Motor neuron (in vitro differentiated cells): ENCODE results near the gene BCL2L2. TPM values are rescaled to one million over a fixed set of nuclear protein-coding genes. Genes with fewer than 3 reads are reported as not detected.
"Not testable (repeated sequence)": the region's sequence is repeated elsewhere in the genome, so short reads cannot be mapped to it uniquely, and the experiment has no call there.

Source experiments
- ATAC-seq, 8 experiments: fragments of 200-7000 bp; cut with Tn5 transposase; replicated peaks in 6 of 8; 2 replicates each; pipeline ENCODE4 v1.8.0; 2021; ENCODE audit warnings: mild to moderate bottlenecking in 8 of 8, moderate library complexity in 8 of 8
- H3K27ac ChIP-seq, 2 donors: fragments of 250-450 bp; sonication (Bioruptor Pico); 2 replicates each; pipeline ENCODE4 v1.9.0; 2021; ENCODE audit warnings: antibody characterized with exemption in 2 of 2, mild to moderate bottlenecking in 2 of 2, moderate library complexity in 1 of 2
- H3K4me1 ChIP-seq, 2 donors: fragments of 250-450 bp; sonication (Bioruptor Pico); replicated peaks in 1 of 2; 2 replicates each; pipeline ENCODE4 v1.6.1; 2021; ENCODE audit warnings: antibody characterized with exemption in 2 of 2, mild to moderate bottlenecking in 2 of 2, moderate library complexity in 1 of 2
- H3K4me3 ChIP-seq, 5 donors: fragments of 250-450 bp; sonication (Bioruptor Pico); 2 replicates each; pipeline ENCODE4 v1.9.0; 2021; ENCODE audit warnings: antibody characterized with exemption in 5 of 5, mild to moderate bottlenecking in 5 of 5, moderate library complexity in 4 of 5
- WGBS, 10 experiments: fragments of 450-650 bp; shearing (Covaris generic); methylation state at CpG; one replicate each; pipeline ENCODE4 v1.0.0; 2022; 5-methylcytosine and 5-hydroxymethylcytosine counted together
- in situ Hi-C, 9 experiments: fragments of 400-800 bp; cut with MboI; loops; one replicate each; pipeline ENCODE4 v1.15.0; 2021; ENCODE audit warnings: low sequenced_read_pairs in 9 of 9, low pct_unique_long_range_greater_than_20kb in 2 of 9; ENCODE audit not compliant: unreplicated experiment in 9 of 9
- total RNA-seq, 8 experiments: library from RNA; unstranded; fragments of 300-600 nt; gene quantifications; 2 replicates each; pipeline versions ENCODE4 v1.2.3 to v1.2.4, GENCODE V29; 2022

The BCL2L2 gene, protein sequence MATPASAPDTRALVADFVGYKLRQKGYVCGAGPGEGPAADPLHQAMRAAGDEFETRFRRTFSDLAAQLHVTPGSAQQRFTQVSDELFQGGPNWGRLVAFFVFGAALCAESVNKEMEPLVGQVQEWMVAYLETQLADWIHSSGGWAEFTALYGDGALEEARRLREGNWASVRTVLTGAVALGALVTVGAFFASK
- total RNA-seq: 10 to 100 TPM; 12.6 to 37.7 (median 19.0) TPM

- H3K4me3 ChIP-seq: peak within 1 kb of the TSS; percentile 77 to 98 (median 93)
- H3K27ac ChIP-seq: peak within 1 kb of the TSS; percentile 90 to 91
- H3K4me1 ChIP-seq: peaks cover 18 to 21% of the 10 kb centered on the region in 2 donors
- 0 to 3% (median 0%) methylated on average over 1 to 5 of the region's 24 CpGs; no CpG with 5 or more reads in 3 of the 10 experiments for whole genome bisulfite sequencing, 10 experiments
- ATAC-seq: peak; percentile 35 to 60 (median 56)
- in situ Hi-C loops: loop anchor here in 4 of 9 experiments (25.0 kb wide), 1 partner anchor 256 kb away; the partner anchor contains the start of genes AP1G2 (in 4 of the 4), THTPA (in 4 of the 4) and ZFHX2 (in 4 of the 4)
These were observed at the start of gene BCL2L2 for GRCh38 chr14:23306412-23307145. BCL2L2 (plus strand) TSS chr14:23306833; CDS start chr14:23307768, 935 bp downstream.

DNA sequence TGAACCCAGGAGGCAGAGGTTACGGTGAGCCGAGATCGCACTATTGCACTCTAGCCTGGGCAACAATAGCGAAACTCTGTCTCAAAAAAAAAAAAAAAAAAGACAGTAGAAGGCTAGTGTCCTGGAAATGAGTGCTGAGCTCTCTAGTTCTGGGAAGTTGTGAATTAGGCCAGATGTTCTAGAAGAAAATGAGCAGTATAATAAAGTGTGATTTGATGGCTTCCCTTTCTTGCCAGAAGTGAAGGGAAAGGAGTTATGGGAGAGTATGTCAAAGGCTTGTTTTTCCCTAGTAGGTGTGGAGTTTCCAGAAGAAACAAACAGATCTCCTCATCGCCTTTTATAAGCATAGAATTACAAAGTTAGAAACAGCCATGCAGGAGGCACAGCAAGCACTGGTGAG, 48.4 kb upstream of the BCL2L2 start:
- Histone ChIP-seq H3K4me3 (no peak overlapping the region), H3K4me1 (no peaks in the 10 kb centered on the region), H3K27ac (no peak overlapping the region)
- in situ Hi-C loops: no loop called here
- WGBS, 10 experiments: 71 to 100% (median 87%) methylated on average over 1 to 5 of the region's 5 CpGs; no CpG with 5 or more reads in 1 of the 10 experiments
- no peak for ATAC-seq

DNA sequence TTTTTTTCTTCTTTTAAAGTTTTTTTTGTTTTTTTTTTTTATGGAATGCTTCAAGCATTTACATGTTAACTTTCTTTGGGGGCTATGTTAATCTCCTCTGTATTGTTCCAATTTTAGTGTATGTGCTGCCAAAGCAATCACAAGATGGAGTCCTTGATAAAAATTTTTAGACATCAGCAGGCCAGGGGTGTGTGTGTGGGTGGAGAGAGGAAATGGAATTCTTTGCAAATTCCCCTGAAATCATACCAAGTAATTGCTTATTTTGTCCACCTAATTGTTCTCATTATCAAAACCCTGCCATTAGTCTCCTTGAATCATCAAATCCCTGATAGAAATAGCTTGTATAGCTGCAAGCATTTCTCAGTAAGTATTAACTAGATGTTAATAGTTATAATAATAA, 47.2 kb upstream of the BCL2L2 start:
- ATAC-seq: no peak
- in situ Hi-C loops: no loop called here
- H3K4me1 ChIP-seq: no peaks in the 10 kb centered on the region
- no peak overlapping the region for H3K27ac ChIP-seq
- no peak overlapping the region for H3K4me3 ChIP-seq

DNA sequence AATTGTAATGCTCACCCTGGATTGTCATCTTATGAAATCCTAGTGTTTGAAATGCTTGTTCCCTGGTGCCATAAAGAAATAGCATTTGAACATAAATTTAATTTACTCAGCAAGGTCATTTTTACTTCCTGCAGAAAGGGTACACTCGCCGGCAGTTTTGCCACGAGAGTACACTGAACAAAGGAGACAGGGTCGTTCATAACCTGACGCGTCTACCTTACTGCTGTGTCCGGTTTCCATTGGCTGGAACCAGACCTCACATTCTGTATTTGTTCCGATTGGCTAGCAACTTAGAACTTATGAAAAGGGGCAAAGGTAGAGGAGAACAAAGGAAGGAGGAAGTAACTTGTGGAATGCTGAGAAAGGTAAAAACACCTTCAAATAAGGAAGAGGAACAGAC, 45.8 kb upstream of the BCL2L2 start:
- H3K4me3 ChIP-seq, ATAC-seq, H3K27ac ChIP-seq, in situ Hi-C loops, H3K4me1 ChIP-seq: not testable (repeated sequence)
- WGBS, 10 experiments: 0 to 100% (median 91%) methylated on average over 1 to 8 of the region's 8 CpGs

DNA sequence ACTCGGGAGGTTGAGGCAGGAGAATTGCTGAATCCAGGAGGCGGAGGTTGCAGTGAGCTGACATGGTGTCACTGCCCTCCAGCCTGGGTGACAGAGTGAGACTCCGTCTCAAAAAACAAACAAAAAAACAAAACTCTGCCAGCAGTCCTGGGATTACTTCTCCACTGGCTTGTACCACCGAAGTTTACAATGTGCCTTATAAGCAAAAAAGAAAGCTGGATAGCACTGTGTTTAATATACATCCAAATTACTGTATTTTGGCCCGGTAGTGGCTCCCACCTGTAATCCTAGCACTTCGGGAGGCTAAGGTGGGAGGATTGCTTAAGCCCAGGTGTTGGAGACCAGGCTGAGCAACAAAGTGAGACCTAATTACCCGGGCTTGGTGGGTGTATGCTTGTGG, 37.4 kb upstream of the BCL2L2 start:
- H3K27ac ChIP-seq: no peak overlapping the region
- WGBS, 10 experiments: 71 to 100% (median 96%) methylated on average over 1 to 4 of the region's 7 CpGs; no CpG with 5 or more reads in 2 of the 10 experiments
- in situ Hi-C loops: no loop called here
- no peaks in the 10 kb centered on the region for H3K4me1 ChIP-seq
- no peak overlapping the region for H3K4me3 ChIP-seq
- ATAC-seq: no peak

- no peak for ATAC-seq
- WGBS, 10 experiments: 100% methylated on average over 1 to 2 of the region's 2 CpGs; no CpG with 5 or more reads in 6 of the 10 experiments
- in situ Hi-C loops: no loop called here
These were observed 31.2 kb upstream of the BCL2L2 start for GRCh38 chr14:23275412-23275811.

GRCh38 chr14:23277189-23277588, 29.4 kb upstream of the BCL2L2 start:
- Histone ChIP-seq H3K4me1 (peaks cover 9 to 11% of the 10 kb centered on the region in 2 donors), H3K27ac (no peak overlapping the region), H3K4me3 (no peak overlapping the region)
- no peak for ATAC-seq
- in situ Hi-C loops: no loop called here
- WGBS, 10 experiments: 73 to 100% (median 95%) methylated on average over 1 to 3 of the region's 3 CpGs; no CpG with 5 or more reads in 1 of the 10 experiments

More at GRCh38 chr14:23275412-23275811, 31.2 kb upstream of the BCL2L2 start:
- Histone ChIP-seq H3K4me3 (no peak overlapping the region), H3K27ac (no peak overlapping the region), H3K4me1 (peaks cover 7 to 9% of the 10 kb centered on the region in 2 donors)

- ATAC-seq, H3K4me3 ChIP-seq, H3K27ac ChIP-seq, in situ Hi-C loops: not testable (repeated sequence)
- peaks cover 9 to 11% of the 10 kb centered on the region in 2 donors for H3K4me1 ChIP-seq
- WGBS, 10 experiments: 55 to 100% (median 92%) methylated on average over 1 to 6 of the region's 6 CpGs; no CpG with 5 or more reads in 4 of the 10 experiments
These were observed 28.7 kb upstream of the BCL2L2 start for GRCh38 chr14:23277928-23278327.

DNA sequence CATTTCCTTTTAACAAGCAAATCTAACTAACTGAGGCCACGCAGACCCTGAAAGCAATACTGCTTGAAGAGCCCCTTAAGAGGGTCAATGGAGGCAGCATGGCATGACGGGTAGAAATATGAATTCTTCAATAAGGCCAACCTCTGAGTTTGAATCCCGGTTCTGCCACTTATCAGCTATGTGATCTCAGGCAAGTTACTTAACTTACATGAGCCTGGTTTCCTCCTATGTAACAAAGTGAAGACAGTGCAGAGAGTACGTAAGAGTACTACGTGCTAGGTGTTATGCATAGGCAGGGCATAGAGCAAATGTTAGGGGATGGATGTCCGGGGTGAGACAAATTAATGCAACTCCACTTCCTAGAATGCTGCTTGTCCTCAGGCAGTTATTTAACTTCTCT, 25.4 kb upstream of the BCL2L2 start:
- in situ Hi-C loops: no loop called here
- no peak overlapping the region for H3K27ac ChIP-seq
- no peak for ATAC-seq
- H3K4me3 ChIP-seq: no peak overlapping the region
- WGBS, 10 experiments: 65 to 100% (median 96%) methylated on average over 1 to 6 of the region's 6 CpGs; no CpG with 5 or more reads in 4 of the 10 experiments
- peaks cover 14 to 20% of the 10 kb centered on the region in 2 donors for H3K4me1 ChIP-seq

DNA sequence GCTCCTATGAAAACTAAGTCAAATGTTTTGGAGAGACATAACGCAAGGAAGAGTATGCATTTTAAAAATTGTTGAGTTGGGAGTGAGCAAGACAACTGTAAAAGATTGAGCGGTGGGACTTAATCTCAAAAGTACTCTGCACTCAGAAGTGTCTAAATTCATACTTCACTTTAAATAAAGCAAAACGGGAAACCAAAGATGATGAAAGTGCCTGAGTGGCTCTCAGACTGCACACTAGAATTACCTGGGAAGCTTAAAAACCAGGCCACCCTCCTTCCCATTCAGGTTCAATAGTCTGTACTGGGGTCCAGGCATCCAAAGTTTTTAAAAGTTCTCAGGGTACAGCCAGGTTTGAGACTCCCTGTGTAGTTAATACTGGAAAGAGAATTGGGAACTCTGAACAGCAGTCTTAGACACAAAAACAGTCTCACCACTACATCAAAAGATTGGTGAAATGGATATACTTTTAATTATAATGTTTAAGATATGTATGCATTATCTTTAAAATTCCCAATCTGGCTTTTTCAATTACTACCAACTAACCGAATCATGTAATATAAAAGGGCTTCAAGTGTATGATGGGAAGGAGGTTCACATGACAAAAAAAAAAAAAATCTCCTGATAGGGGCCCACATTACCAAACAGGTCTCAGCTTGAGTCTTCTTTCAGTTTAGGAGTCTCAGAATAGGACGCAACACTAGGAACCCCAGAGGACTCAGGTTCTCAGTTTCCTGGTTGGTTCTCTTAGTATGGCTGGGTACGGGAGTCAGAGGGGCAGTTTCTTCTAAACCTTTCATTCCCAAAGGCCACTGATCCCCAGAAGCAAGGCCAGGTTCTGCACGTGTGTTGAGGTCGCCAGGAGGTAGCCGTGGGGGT, 21.7 kb upstream of the BCL2L2 start:
- Histone ChIP-seq H3K27ac (no peak overlapping the region), H3K4me3 (peak overlapping the region; percentile 75 to 96 (median 84)), H3K4me1 (peaks cover 14 to 24% of the 10 kb centered on the region in 2 donors)
- in situ Hi-C loops: no loop called here
- ATAC-seq: no peak
- WGBS, 10 experiments: 27 to 87% (median 58%) methylated on average over 1 to 5 of the region's 9 CpGs

DNA sequence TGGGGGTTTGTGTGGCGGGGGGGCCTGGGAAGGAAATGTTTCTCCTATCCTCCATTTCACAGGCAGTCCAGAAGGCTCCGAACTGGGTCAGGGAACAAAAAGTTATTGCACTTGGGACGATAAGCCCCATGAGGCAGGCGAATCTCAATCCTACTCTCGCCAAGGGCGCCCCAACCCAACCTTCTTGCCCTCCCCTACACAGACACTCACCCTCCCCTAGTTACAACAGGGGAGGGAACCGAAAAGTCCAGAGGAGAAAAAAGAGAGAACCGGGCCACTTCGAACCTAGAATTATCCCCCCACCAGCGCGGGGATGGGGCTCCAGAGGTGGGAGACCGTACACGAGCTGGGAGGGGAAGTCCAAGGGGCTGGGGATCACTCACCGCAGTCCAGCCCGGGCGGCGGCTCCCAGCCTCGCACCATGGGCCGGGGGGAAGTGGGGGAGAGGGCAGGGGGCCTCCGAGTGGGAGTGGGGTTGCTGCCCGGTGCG, 21.1 kb upstream of the BCL2L2 start:
- peak overlapping the region in 1 of 2 donors; percentile 75 for H3K27ac ChIP-seq
- WGBS, 10 experiments: 0% methylated on average over 1 of the region's 22 CpGs; no CpG with 5 or more reads in 9 of the 10 experiments
- H3K4me1 ChIP-seq: peaks cover 8 to 17% of the 10 kb centered on the region in 2 donors
- peak; percentile 13 to 64 (median 58) for ATAC-seq
- in situ Hi-C loops: no loop called here
- peak overlapping the region; percentile 75 to 96 (median 84) for H3K4me3 ChIP-seq

GRCh38 chr14:23286020-23286901, 20.4 kb upstream of the BCL2L2 start, which contains the start of gene HOMEZ:
HOMEZ (minus strand) TSS chr14:23286132; CDS start chr14:23285952, 180 bp downstream.
- Histone ChIP-seq H3K4me3 (peak within 1 kb of the TSS; percentile 75 to 96 (median 84)), H3K4me1 (peaks cover 8 to 14% of the 10 kb centered on the region in 2 donors), H3K27ac (peak within 1 kb of the TSS; percentile 1 to 75)
- peak; percentile 94 to 98 (median 97) for ATAC-seq
- in situ Hi-C loops: no loop called here
- WGBS, 10 experiments: 0 to 38% (median 10%) methylated on average over 2 to 16 of the region's 53 CpGs; no CpG with 5 or more reads in 3 of the 10 experiments
